ENCODE results near the gene MIGA2.

Gene MIGA2

GRCh38 chr9:129007035-129007765 lies 29.2 kb upstream of the MIGA2 start:
- CTCF ChIA-PET = interaction anchor here (0.5 to 1.8 kb wide), 10 partner anchors 11 to 365 kb away, joined by 3 to 7 read pairs (median 4); no protein-coding TSS in a partner anchor
- TF ChIP-seq CTCF (conservative IDR thresholded peaks at IDR 0.05; ENCODE audit: low read depth) = peak; percentile 67
- H3K27ac ChIP-seq = peak overlapping the region; percentile 58
- DNase-seq (ENCODE audit: low spot score) = no peak
- POLR2A ChIA-PET (ENCODE audit: low non-redundant PET) = interaction anchor here (0.8 kb wide), 1 partner anchor 29 kb away, joined by 4 read pairs; the partner anchor contains the start of gene MIGA2

- H3K27ac ChIP-seq = peak overlapping the region; percentile 58
- DNase-seq (ENCODE audit: low spot score) = no peak
- CTCF ChIA-PET = interaction anchor here (0.6 to 1.8 kb wide), 10 partner anchors 10 to 760 kb away, joined by 3 to 7 read pairs (median 4); no protein-coding TSS in a partner anchor
- POLR2A ChIA-PET (ENCODE audit: low non-redundant PET) = interaction anchor here (0.5 to 0.8 kb wide), 3 partner anchors 19 to 28 kb away, joined by 3 to 4 read pairs (median 3); partner anchors contain the start of gene MIGA2
- TF ChIP-seq CTCF (conservative IDR thresholded peaks at IDR 0.05; ENCODE audit: low read depth) = no peak
Observed at GRCh38 chr9:129007766-129008468, 28.5 kb upstream of the MIGA2 start.

GRCh38 chr9:129008469-129008965 lies 27.9 kb upstream of the MIGA2 start:
- POLR2A ChIA-PET (ENCODE audit: low non-redundant PET) = interaction anchor here (0.8 kb wide), 1 partner anchor 19 kb away, joined by 3 read pairs; no protein-coding TSS in a partner anchor
- CTCF ChIA-PET = interaction anchor here (0.7 to 0.8 kb wide), 3 partner anchors 13 to 759 kb away, joined by 3 to 4 read pairs (median 3); no protein-coding TSS in a partner anchor
- DNase-seq (ENCODE audit: low spot score) = no peak
- TF ChIP-seq CTCF (conservative IDR thresholded peaks at IDR 0.05; ENCODE audit: low read depth) = no peak
- peak overlapping the region; percentile 58 for H3K27ac ChIP-seq

GRCh38 chr9:129008986-129009583 lies 27.3 kb upstream of the MIGA2 start:
- ChIA-PET POLR2A (ENCODE audit: low non-redundant PET) (interaction anchor here (0.8 kb wide), 1 partner anchor 18 kb away, joined by 3 read pairs; no protein-coding TSS in a partner anchor), CTCF (interaction anchor here (0.7 kb wide), 1 partner anchor 13 kb away, joined by 4 read pairs; no protein-coding TSS in a partner anchor)
- no peak for TF ChIP-seq CTCF (conservative IDR thresholded peaks at IDR 0.05; ENCODE audit: low read depth)
- peak overlapping the region; percentile 58 for H3K27ac ChIP-seq
- DNase-seq (ENCODE audit: low spot score) = no peak

- DNase-seq (ENCODE audit: low spot score) = no peak
- peak overlapping the region; percentile 58 for H3K27ac ChIP-seq
- POLR2A ChIA-PET (ENCODE audit: low non-redundant PET) = no interaction called here
- CTCF ChIA-PET = no interaction called here
- no peak for TF ChIP-seq CTCF (conservative IDR thresholded peaks at IDR 0.05; ENCODE audit: low read depth)
Observed at GRCh38 chr9:129009584-129010141, 26.8 kb upstream of the MIGA2 start.

Measured in RWPE1 (cell line).